Mammary epithelial cell (primary cell): ENCODE data around the gene EN2.

Source experiments
- CTCF ChIP-seq, 2 donors: IDR thresholded peaks in 1 of 2; conservative IDR thresholded peaks in 1 of 2; 2 replicates each; pipeline ENCODE4 v1.5.1; 2011 to 2012; ENCODE audit warnings: inconsistent platforms in 2 of 2, low read length in 2 of 2, mild to moderate bottlenecking in 2 of 2, control low read depth in 1 of 2, low read depth in 1 of 2; ENCODE audit not compliant: insufficient read depth in 1 of 2; ENCODE audit errors: extremely low read depth in 1 of 2
- EZH2 ChIP-seq: IDR thresholded peaks from 2 replicates; pipeline ENCODE4 v1.6.1; 2012; ENCODE audit warnings: low read length, inconsistent platforms, borderline replicate concordance

DNA sequence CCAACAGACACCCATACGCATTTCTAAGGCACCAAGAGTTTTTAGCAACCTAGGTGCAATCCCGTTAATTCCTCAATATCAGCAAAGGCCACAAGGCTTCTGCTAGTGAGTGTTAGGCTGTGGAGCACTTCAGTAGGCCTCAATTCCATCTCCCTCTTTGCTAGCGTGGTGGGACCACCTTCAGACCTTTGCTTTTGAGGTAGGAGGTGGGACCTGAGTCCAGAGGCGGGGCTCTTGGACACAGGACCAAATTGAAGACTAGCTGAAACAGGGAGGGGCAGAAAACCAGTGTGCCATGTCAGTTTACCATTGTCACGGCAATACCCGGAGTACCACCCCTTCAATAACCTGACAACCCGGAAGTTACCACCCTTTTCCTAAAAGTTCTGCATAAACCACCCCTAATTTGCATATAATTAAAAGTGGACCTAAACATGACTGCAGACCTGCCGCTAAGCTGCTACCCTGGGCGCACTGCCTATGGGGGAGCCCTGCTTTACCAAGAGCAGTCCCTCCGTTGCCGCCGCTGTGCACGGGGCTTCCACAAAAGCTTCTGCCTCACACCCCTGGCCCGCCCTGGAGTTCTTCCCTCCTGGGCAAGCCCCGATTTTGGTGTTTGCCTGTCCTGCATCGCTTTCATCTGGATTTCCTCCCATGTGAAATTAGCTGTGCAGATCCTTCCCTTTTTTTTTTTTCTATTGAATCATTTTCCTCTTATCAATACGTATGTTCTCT lies 41.1 kb upstream of the EN2 start:
- TF ChIP-seq CTCF (conservative IDR thresholded peaks at IDR 0.05 in 1 of 2, IDR thresholded peaks at IDR 0.05 in 1 of 2; ENCODE audit: extremely low read depth in 1 of 2, insufficient read depth in 1 of 2, low read depth in 1 of 2, low read length in 2 of 2), result no peak
- TF ChIP-seq EZH2, result no peak
